HG02588 (cell line): ENCODE results near the gene NRDC.
A peak's percentile ranks its signal among the peaks of the same experiment; 100 is the strongest.
"Not testable (repeated sequence)": the region's sequence is repeated elsewhere in the genome, so short reads cannot be mapped to it uniquely, and the experiment has no call there.

ENCODE experiments used
- ATAC-seq: cut with Tn5 transposase; IDR thresholded peaks from one replicate; pipeline ENCODE4 v1.9.1; 2021; ENCODE audit warnings: mild to moderate bottlenecking, moderate library complexity; ENCODE audit not compliant: unreplicated experiment

Gene NRDC

DNA sequence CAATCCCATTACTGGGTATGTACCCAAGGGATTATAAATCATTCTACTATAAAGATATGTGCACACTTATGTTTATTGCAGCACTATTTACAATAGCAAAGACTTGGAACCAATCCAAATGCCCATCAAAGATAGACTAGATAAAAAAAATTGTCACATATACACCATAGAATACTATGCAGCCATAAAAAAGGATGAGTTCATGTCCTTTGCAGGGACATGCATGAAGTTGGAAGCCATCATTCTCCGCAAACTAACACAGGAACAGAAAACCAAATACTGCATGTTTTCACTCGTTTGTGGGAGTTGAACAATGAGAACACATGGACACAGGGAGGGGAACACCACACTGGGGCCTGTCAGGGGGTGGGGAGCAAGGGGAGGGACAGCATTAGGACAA lies 16.2 kb upstream of the NRDC start:
- ATAC-seq = not testable (repeated sequence)

DNA sequence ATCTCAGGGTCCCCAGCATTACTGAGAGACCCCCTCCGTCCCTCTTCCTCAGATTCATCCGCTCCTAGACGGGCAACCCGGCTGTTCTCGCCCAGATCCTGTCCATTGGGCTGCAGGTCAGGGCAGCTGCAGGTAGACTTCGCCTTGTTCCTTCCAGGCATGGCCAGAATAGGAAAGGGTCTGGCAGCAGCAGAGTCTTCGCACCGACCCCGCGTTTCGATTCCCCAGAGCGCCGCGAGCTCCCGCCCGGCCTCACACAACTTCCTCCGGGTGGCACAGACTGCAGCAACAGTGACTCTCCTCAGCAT lies 265 bp downstream of the NRDC start:
- no peak for ATAC-seq

DNA sequence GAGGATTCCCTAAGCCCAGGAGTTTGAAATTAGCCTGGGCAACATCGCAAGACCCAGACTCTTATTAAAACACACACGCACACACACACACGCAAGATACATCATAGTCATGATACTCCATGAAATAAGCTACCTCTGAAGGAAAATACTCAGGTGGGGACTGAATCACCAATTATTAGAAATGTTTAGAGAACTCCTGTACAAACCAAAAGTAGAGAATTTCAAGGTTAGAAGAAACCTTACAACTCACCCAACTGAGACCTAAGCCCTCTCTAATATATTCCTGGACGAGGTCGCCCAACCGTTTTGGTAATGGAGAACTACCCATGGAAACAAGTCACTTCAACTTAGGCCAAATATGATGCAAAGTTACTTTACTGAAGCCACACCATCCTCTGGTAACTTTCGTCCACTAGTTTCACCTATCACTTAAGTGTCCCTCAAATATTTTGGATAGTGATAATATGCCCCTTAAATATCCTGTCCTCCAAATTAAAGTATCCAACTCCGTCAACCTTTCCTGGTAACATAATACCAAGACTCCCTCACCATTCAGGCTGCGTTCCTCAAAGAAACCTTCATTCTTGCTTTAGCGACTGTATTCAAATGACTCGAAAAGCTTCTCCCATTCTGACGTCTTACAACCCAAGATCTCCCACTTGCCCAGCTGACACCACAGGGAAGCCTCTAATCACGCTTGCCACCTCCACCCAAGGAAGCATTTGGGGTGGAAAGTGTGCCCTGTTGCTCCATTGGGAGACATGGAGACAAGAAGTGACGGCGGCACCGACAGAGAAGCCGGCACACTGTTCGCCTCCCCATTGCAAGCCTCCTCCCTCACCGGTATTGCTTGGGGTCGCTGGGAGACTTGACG lies 856 bp downstream of the NRDC start:
- ATAC-seq = peak; percentile 2

DNA sequence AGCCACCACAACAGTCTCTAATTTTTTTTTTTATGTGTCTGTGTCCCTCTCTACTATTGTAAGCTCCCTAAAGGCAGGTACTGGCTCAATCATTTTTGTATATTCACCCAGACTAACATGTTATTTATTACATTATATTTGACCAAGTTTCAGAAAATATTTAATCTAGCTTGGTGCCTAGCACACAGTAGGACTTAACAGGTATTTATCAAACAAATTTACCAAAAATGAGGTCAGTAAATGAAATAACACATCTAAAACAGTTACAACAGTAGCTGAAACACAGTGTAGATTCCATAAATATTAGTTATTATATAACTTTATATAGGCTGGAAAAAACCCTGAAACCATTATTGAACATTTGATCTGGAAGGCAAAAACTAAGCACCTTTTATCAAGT lies 2.7 kb downstream of the NRDC start:
- no peak for ATAC-seq

DNA sequence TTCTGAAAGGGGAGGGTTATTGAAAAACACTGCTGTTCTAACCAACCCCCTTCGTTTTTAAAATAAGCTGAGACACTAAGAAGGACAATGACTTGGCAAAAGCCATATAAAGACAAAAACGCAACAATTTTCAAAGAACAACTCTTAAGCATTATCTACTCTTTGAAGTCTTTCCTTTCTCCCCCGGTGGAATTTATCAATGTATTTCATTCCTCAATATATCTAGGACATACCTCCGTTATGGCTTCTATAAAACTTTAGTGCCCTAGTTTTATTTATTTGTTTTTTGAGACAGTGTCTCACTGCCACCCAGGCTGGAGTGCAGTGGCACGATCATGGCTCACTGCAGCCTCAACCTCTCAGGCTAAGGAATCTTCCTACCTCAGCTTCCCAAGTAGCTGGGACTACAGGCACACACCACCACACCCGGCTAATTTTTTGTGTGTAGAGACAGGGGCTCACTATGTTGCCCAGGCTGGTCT lies 3.2 kb downstream of the NRDC start:
- ATAC-seq = no peak

DNA sequence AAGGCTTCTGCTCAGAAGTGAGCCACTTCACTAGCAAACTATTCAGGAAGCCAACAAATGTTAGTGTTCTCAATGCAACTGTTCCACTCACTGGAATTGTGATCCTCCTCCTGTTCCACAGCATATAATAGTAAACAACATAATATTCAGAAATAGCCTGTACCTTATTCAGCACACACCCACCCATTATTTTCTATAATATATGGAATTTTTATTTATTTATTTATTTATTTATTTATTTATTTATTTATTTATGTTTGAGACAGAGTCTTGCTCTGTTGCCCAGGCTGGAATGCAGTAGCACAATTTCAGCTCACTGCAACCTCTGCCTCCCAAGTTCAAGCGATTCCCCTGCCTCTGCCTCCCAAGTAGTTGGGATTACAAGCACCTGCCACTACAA lies 5.3 kb downstream of the NRDC start:
- not testable (repeated sequence) for ATAC-seq

DNA sequence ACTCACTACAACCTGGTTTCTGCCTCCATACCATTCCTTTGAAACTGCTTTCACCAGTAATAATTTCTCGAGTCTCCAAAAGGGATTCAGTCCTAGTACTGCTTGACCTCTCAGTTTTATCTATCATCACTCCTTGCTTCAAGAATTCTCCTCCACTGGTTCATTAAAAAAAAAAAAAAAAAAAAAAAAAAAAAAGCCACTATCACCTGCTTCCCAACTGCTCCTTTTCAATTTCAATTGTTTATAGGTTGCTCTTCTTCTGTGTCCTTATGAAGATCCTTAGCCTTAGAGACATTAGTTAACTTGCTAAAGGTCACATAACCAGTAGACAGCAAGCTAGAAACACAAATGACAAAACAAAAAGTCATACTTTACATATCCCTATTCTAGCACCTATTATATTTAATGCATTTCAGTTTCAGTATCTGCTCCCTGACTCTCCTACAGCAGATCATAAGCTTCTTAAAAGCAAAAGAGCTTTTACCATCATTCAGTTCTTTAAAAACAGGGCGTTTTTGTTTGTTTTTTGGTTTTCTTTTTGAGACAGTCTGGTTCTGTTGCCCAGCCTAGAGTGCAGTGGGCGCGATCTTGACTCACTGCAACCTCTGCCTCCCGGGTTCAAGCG lies 7.1 kb downstream of the NRDC start:
- no peak for ATAC-seq

DNA sequence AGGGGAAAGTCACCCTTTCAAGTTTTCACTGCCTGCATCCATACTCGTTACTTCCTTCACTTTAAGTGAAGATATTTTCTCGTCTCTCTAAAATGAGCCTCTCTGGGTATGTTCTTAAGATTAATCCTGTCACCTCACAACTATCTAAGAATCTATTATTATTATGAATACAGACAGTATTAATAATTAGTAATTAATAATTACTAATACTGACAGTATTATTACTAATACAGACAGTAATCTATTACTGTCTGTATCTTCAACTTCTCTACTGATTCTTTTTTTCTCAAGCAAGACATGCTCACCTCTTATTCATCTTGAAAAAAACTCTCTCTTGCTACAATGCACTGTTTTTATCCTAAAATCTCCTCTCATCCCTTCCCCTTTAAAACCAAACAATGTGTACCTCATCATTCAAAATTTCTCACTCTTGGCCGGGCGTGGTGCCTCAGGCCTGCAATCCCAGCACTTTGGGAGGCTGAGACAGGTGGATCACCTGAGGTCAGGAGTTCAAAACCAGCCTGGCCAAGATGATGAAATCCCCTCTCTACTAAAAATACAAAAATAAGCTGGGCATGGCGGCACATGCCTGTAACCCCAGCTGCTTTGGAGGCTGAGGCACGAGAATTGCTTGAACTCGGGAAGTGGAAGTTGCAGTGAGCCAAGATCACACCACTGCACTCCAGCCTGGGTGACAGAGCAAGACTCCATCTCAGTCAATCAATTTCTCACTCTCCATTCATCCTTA lies 7.8 kb downstream of the NRDC start:
- ATAC-seq = no peak

DNA sequence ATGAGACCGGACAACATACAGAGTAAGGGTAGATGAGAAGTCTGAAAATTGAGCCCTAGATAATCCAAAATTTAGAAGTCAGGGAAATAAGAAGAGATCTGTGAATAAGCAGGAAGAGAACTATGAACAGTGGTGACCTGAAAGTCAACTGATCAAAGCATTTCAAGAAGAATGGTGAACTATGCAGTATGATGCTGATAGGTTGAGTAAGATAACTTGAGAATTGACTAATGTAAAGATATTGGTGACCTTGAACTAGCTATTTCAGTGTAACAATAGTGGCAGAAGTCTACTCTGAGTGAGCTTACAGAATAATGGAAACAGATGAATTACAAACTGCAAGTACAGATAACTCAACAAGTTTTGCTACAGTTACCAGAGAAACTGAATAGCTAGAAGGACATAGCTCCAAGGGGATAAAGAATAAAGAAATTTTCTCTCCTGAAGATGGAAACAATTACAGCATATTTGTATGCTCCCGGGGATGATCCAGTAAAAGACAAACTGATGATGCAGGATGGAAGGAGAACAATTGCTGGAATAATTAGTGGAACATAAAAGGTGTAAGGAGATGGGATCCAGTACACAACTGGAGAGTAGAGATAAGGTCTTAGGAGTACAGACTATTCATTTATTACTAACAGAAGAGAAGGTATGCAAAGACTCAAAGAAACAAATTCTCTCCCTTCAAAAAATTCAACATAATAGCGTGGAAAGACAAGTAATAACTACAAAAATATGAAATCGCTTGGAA lies 10.9 kb downstream of the NRDC start:
- ATAC-seq = no peak

DNA sequence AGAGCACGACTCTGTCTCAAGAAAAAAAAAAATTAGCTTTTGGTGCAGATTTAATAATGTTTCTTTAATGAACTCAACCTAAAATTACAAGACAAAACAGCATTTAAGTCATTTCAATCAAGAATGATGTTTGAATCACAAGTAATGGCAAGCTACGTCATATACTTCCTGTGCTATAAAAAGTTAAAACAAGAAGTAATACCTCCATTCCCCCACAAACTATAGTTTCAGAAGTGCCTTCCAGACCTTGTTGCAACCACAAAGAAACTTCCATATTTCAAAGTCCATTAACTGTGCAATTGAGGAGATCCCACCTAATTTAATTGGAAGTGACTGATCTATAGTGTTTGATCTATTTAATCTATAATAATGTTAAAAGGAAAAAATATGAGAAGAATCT lies 15.1 kb downstream of the NRDC start:
- no peak for ATAC-seq

DNA sequence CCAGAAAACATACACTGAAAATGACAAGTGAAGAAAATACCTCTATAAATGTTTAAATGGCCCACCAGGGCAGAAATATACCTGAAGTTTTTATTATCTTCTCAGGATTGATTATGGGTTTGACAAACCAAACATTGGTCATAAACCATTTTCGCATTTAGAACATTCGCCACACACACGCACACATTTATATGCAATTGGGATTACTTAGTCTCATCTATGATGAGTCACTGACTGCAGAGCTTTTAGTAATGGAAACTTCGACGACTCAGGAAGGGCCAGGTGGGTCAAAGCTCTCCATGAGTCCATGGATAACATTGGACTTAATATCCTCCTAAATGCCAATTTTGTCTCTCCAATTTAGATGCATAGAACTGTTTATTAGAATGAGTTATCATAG lies 16.9 kb downstream of the NRDC start:
- ATAC-seq = no peak

DNA sequence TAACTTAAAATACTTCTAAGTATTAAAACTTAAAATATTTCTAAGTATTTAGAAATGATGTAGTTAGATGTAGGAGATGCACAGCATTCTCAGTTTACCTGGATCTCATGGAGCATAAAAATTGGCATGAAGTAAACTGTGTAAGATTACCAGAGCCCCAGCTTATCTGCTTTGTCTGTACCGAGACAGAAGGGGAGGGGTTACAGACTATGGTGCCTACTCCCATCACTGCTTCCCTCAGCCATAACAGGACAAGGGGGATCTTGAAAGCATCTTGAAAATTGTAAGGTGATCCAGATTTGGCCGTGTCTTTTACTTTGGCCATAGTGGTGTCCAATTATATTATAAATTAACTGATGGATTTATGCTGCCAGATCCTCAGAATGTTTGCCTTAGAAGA lies 18.8 kb downstream of the NRDC start:
- no peak for ATAC-seq

DNA sequence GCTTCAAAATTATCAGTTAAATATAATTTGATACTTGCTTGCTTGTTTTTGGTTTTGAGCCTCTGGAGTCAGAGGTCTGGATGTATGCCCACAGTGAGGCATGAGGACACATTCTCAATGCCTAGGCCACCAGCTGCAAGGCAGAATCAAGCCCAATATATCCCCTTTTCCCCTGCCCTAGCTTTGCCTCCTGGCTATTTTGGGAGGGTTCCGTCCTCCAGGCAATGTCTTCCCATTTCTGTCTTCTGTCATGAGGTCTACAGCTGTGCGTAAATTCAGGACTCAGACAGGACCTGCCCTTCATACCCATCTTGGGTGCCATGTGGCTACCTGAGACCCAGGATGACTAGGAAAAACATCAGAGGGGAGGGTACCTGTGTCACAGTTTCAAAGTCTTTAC lies 19.2 kb downstream of the NRDC start:
- ATAC-seq = no peak

DNA sequence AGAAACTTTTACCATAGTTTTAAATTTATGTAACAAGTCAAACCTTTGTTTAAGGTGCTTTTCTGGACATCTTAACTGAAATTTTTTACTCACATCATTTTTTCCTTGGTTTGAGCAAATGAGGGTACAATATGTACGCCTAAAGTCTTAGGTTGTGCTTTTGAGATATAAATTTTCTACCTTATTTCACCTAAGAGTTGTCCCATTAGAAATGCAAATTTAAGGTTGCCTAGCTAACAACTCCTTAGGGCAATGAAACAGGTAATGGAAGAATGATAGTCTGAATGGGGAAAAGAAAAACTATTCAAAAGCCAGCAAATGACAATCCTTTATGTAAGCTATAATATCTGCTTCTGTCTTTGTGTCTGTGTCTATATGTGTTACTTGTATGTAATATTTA lies 19.6 kb downstream of the NRDC start:
- ATAC-seq = no peak

DNA sequence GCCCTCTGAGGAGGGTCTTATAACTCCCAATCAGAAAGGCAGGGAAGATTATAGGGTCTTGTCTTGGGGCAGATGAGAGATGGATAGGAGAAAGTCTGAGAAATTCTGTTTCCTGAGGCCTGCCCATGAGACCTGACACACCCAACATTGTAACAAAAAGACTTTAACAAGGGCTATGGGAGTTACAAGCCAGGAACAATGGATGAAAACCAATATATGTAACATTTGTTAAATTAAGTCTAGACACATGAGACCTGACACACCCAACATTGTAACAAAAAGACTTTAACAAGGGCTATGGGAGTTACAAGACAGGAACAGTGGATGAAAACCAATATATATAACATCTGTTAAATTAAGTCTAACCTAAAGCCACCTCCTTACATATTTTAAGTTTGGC lies 21.8 kb downstream of the NRDC start:
- no peak for ATAC-seq

DNA sequence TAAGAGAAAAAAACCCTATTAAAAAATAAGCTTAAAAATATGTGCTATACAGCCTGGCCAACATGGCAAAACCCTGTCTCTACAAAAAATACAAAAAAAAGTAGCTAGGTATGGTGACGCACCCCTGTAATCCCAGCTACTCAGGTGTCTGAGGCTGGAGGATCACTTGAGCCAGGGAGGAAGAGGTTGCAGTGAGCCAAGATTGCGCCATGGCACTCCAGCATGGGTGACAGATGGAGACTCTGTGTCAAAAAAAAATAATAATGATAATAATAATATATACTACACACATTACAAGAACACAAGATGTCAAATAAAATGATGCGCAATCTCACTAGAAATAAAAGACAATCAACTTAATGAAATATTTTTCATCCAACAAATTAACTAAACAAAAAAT lies 22.9 kb downstream of the NRDC start:
- no peak for ATAC-seq

DNA sequence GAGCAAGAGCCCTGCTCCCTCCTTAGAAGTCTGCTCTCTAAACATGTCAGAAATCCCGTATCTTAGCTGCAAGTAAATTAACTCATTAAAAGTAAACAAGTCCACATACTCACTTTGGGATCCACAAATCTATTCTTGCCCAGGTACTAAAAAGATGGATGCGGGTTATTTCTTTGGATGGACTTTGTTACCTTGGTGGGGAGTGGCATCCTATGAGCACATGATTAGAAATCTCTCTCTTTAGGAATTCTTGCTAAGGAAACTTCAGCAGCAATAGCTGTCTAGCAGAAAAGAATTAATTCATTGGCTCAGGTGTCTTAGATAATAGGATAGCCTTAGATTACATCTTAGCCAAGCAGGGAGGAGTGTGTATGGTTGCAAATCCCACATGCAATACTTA lies 25.2 kb downstream of the NRDC start:
- no peak for ATAC-seq

DNA sequence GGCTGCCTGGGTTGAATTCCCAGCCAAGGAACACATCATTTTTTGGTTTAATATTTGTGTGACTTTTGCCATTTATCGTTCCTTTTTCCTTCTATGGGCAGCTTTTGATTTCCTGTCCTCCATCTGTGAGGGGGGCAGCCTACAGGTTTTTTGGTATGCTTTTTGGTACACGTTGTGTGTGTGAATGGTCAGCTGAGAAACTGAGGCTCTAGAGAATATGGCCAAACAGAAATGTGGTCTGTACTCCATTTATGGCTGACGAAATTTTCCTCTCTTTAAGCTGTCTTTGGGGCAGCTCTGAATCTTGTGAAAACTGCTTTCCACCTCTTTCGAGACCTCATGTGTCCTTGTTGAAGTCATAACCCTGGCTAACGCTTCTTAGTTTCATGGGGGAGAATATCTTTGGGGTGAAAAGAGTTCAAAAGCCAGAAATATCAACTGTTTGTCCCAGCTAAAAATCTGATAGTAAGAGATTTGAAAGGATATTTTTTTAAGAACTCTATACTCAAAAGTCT lies 26.6 kb downstream of the NRDC start:
- ATAC-seq = no peak

DNA sequence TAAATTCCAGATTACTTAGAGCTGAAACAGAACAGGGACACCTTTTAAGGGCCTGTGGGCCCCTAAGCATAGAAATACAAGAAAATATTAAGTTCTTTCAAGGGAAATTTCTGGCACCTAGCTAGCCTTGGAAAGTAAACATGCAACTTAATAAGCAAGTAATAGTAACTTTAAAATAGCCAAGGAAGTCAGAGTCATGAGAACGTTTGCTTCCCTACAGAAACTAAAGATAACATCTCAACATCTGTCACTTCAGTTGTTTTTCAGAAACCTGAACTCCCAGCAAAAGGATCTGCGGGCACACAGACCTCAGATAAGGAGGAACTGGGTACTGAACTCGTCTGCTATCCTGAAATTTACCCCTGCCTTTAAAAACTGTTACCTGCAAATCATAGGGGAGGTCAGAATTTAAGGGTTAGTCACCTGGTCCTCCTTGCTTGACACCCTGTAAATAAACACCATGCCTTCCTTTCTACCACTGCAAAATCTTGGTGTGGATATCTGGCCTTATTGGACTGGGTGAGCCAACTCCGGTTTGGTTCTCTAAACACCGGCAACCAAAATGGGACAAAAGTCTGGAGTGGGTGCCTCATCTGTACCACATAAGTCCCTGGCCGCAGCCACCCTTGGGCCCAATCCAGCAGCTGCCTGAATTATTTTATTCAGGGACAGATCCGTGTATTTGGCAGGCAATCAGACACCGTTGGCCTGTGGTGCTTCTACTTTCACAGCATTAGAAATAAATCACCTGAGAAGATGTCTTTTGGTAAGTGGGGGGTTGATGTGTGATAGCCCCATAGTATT lies 27.9 kb downstream of the NRDC start:
- ATAC-seq = no peak

DNA sequence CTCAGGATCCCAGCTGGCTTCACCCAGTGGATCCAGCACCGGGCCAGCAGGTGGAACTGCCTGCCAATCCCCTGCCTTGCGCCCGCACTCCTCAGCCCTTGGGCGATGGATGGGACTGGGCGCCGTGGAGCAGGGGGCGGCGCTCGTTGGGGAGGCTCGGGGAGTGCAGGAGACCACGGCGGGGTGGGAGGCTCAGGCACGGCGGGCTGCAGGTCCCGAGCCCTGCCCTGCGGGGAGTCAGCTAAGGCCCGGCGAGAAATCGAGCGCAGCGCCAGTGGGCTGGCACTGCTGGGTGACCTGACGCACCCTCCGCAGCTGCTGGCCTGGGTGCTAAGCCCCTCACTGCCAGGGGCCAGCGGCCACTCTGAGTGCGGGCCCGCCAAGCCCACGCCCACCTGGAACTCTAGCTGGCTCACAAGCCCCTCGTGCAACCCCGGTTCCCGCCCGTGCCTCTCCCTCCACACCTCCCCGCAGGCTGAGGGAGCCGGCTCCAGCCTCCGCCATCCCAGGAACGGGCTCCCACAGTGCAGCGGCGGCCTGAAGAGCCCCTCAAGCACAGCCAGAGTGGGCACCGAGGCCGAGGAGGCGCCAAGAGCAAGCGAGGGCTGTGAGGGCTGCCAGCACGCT lies 31.1 kb downstream of the NRDC start:
- ATAC-seq = no peak
